ENCODE measurements around the gene PTPRN2. TPM values are rescaled to one million over a fixed set of nuclear protein-coding genes. Genes with fewer than 3 reads are reported as not detected.

PTPRN2 gene
- total RNA-seq, 1 donor from 2014 or later = 2.4 TPM

DNA sequence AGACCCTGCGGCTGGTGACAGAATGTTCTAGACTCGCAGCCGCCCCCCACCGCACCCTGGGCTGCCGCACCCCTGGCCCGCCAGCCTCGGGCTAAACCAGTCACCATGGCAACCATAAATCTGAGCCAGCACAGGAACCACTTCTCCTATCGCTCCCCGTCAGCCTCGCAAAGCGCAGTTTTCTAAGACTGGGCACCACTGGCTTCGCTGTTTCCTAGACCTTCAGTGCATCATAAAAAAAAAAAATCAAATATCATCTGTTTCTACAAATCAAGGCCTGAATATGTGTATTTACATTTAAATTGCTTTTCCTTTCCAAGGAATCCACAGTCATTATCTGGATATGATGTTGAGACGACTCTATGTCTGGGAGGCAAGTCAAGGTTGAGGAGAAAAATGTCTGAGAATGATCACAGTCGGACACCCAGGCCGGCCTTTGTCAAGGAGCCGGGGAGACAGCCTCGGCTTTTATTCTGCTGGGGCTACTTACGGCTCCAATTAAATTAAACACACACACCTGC, 99.9 kb downstream of the PTPRN2 start:
- no peak for DNase-seq (ENCODE audit: low read depth)
- no peaks in the 10 kb centered on the region for H3K27me3 ChIP-seq (ENCODE audit: control insufficient read depth, insufficient read depth, low read length)
- TF ChIP-seq, protein P1, sequence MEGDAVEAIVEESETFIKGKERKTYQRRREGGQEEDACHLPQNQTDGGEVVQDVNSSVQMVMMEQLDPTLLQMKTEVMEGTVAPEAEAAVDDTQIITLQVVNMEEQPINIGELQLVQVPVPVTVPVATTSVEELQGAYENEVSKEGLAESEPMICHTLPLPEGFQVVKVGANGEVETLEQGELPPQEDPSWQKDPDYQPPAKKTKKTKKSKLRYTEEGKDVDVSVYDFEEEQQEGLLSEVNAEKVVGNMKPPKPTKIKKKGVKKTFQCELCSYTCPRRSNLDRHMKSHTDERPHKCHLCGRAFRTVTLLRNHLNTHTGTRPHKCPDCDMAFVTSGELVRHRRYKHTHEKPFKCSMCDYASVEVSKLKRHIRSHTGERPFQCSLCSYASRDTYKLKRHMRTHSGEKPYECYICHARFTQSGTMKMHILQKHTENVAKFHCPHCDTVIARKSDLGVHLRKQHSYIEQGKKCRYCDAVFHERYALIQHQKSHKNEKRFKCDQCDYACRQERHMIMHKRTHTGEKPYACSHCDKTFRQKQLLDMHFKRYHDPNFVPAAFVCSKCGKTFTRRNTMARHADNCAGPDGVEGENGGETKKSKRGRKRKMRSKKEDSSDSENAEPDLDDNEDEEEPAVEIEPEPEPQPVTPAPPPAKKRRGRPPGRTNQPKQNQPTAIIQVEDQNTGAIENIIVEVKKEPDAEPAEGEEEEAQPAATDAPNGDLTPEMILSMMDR (IDR thresholded peaks at IDR 0.05; ENCODE audit: insufficient read depth, low read length, poor library complexity, severe bottlenecking) = no peak
- H3K4me3 ChIP-seq (ENCODE audit: low read depth, low read length) = no peak overlapping the region
- no peaks in the 10 kb centered on the region for H3K36me3 ChIP-seq (ENCODE audit: control insufficient read depth, insufficient read depth, low read length)

DNA sequence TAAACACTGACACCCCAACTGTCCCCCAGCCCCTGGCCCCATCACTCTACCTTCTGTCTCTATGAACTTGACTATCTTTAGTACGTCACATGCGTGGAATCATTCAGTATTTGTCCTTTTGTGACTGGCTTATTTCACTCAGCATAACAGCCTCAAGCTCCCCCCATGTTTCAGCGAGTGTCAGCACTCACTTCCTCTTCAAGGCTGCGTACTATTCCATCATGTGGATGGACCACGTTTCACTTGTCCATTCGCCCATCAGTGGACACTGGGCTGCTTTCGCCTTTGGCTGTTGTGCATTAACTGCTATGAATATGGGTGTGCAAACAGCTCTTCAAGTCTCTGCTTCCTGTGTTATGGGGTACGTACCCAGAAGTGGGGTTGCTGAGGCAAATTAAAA, 100.7 kb downstream of the PTPRN2 start:
- TF ChIP-seq, protein P1 (IDR thresholded peaks at IDR 0.05; ENCODE audit: insufficient read depth, low read length, poor library complexity, severe bottlenecking) = no peak
- Histone ChIP-seq H3K27me3 (ENCODE audit: control insufficient read depth, insufficient read depth, low read length) (no peaks in the 10 kb centered on the region), H3K4me3 (ENCODE audit: low read depth, low read length) (no peak overlapping the region), H3K36me3 (ENCODE audit: control insufficient read depth, insufficient read depth, low read length) (no peaks in the 10 kb centered on the region)
- DNase-seq (ENCODE audit: low read depth) = no peak

DNA sequence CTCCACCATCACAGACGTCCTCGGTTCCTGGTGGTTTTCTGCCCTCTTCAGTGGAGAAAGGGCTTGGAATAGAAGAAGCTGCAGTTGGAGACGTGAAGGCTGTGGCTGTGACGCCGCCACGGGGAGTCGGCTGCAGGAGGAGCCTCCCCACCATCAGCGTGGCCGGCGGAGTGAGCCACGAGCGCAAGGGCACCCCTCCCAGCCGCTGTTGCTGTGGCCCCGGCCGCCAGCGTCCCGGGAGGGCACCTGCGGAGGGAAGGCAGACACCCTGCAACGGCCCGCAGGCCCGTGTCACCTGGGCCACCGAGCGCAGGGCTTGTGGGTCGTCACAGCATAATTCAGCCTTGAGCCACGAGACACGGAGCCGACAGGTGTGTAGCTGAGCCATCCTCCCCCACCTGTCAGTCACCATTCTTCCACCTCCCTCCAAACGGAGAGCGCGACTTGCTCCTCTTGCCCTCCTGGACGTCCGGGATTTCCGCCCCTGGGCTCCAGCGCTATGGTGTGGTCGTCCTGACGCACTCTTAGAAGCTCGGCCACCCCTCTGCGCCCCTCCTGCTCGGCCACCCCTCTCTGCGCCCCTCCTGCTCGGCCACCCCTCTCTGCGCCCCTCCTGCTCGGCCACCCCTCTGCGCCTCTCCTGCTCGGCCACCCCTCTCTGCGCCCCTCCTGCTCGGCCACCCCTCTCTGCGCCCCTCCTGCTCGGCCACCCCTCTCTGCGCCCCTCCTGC, 102.7 kb downstream of the PTPRN2 start:
- H3K36me3 ChIP-seq (ENCODE audit: control insufficient read depth, insufficient read depth, low read length) = no peaks in the 10 kb centered on the region
- H3K27me3 ChIP-seq (ENCODE audit: control insufficient read depth, insufficient read depth, low read length) = no peaks in the 10 kb centered on the region
- no peak for DNase-seq (ENCODE audit: low read depth)
- H3K4me3 ChIP-seq (ENCODE audit: low read depth, low read length) = no peak overlapping the region
- TF ChIP-seq, protein P1 (IDR thresholded peaks at IDR 0.05; ENCODE audit: insufficient read depth, low read length, poor library complexity, severe bottlenecking) = no peak

DNA sequence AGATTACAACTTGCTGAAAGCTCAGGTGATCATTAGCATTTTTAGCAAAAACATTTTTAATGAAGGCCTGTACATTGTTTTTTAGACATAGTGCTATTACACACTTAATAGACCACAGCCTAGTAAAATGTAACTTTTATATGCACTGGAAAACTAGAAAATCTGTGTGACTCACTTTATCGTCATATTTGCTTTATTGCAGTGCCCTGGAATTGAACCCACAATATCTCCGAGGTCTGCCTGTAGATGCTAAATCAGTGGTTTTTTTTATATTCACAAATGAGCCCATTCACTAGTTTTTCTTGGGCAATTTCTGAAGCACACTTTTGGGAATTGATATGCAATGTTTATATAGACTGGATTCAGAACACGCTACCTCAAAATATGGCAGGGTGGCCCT, 105.1 kb downstream of the PTPRN2 start:
- H3K27me3 ChIP-seq (ENCODE audit: control insufficient read depth, insufficient read depth, low read length) = no peaks in the 10 kb centered on the region
- TF ChIP-seq, protein P1 (IDR thresholded peaks at IDR 0.05; ENCODE audit: insufficient read depth, low read length, poor library complexity, severe bottlenecking) = no peak

DNA sequence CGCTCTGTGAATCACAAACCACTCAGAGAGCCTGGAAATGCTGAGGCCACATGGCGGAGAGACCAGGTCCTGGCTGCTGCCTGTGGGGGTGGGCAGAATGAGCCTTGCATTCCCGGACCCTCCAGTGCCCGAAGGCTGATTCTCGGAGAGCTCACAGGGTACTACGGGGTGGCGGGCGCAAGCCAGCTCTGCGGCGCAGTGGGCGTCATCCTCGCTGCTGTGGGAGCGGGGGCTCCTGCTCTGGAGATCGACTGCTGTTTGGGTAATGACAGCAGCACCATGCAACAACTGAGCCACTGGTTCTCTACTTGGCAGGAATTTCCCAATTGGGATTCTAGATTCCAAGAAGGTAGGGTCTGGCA, 108.0 kb downstream of the PTPRN2 start:
- H3K36me3 ChIP-seq (ENCODE audit: control insufficient read depth, insufficient read depth, low read length) = no peaks in the 10 kb centered on the region
- no peak overlapping the region for H3K4me3 ChIP-seq (ENCODE audit: low read depth, low read length)
- DNase-seq (ENCODE audit: low read depth) = no peak
- TF ChIP-seq, protein P1 (IDR thresholded peaks at IDR 0.05; ENCODE audit: insufficient read depth, low read length, poor library complexity, severe bottlenecking) = no peak
- no peaks in the 10 kb centered on the region for H3K27me3 ChIP-seq (ENCODE audit: control insufficient read depth, insufficient read depth, low read length)

More for the DNA sequence above, 105.1 kb downstream of the PTPRN2 start:
- H3K36me3 ChIP-seq (ENCODE audit: control insufficient read depth, insufficient read depth, low read length) = no peaks in the 10 kb centered on the region
- no peak for DNase-seq (ENCODE audit: low read depth)
- H3K4me3 ChIP-seq (ENCODE audit: low read depth, low read length) = no peak overlapping the region

Data from kidney epithelial cell (primary cell).